GM18502 (cell line): ENCODE measurements around the gene COG4.

Experiments
- ATAC-seq: cut with Tn5 transposase; IDR thresholded peaks from one replicate; pipeline ENCODE4 v1.9.1; 2021; ENCODE audit warnings: mild to moderate bottlenecking; ENCODE audit not compliant: unreplicated experiment, poor library complexity

The COG4 gene

DNA sequence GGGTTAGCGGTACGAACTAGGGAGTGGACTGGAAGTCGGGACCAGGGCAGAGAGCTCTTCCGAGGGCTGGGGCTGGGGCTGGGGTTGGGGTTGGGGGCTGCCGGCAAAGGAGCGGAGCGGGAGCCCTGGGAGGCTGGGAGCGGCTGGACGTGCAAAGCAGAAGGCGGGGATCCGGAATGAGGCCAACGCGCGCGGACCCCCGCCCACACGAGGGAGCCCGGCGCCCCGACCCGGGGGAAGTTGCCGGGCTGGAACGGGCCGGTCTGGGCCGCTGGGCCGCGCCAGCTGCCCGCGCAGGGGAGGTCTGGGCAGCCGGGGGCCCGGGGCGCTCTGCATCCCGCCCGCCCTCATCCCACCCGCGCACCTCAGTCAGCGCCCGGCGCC is 84.8 kb downstream of the COG4 start:
- no peak for ATAC-seq

GRCh38 chr16:70437582-70438557 is 85.5 kb downstream of the COG4 start:
- ATAC-seq = no peak

DNA sequence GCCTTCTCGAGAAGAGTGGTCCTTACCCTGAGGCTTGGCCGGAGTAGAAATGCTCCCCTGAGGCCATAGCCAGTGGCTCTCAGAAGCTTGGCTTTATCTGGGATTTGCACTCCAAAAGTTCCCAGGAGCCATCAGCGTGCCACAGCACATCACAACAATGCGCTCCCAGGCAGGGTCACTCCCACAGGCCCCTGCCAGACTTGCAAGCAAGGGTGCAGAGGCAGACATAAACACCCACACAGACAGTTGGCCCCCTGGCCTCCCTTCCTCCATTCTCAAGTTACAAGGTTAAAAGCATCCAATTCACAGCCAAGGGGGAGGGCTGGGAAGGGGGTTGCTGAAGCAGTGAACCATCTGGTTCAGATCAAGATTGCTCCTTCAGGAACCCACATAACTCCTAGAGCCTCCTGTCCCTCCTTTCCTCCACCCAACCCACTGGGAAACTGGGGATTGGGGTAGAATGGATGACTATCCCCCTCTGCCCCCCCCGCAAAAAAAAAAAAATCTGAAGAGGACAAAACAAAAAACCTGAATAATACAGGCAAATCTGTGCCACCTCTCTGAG is 86.3 kb downstream of the COG4 start:
- no peak for ATAC-seq

DNA sequence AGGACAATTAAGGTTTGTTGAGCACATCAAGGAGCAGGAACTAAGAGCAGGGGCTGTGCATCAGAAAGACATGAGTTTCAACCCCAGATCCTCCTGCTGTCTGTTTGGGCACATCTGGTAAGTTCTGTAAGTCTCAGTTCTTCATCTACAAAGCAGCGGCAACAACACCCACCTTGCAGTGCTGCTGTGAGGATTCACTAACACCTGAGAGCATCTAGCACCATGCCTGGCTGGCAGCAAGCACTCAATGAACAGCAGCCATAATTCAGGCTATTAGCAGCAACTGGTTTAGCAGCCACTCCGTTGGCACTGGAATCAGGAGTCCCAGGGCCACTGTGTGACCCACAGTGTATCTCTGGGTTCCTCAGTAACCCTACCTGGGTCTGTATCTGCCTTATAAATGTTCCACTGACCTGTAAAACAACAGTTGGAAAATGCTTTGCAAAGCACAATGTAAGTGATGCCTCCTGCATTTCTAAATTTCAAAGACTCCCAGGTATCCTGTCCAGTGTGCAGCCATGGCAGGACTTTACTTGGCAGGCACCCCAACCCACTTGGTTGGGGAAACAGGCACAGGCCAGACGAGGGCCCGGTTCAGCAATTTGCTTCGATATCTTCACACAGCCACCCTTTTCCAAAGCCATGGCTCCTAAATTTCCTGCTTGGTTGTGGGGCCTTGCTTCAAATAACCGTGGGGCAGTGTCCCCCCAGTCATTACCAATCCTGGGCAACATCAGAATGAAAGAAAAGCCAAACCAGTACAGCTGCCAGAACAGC is 88.7 kb downstream of the COG4 start:
- ATAC-seq = no peak

DNA sequence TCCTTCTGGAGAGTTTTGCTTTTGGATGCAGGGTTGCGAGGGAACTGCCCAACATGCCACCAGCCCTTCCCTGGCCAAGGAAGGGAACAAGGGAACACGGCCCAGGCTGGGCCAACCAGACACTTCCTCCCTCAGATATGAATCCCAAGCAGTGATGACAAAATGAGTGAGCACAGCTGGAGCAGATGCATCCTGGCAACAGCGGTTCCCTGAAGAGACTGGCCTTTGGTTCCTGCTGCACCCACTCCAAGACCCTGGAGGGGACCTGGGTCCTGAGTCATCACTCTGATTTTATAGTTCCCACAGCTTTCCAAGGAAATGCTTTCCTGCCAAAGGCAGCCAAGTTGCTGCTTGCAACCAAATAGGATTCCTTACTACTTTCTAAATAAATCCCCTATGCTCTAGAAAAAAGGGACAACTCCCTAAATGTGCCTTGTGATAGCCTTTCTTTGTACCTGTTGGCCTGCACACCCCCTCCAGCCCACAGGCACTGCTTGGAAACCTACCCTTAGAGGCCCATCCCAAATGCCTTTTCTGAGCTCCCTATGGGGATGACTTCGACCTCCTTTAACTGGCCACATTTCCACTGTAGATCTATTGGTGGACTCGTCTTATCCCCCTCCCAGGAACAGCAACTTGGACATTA is 89.8 kb downstream of the COG4 start:
- no peak for ATAC-seq

- no peak for ATAC-seq
Measured at GRCh38 chr16:70432723-70433457, 90.5 kb downstream of the COG4 start.

DNA sequence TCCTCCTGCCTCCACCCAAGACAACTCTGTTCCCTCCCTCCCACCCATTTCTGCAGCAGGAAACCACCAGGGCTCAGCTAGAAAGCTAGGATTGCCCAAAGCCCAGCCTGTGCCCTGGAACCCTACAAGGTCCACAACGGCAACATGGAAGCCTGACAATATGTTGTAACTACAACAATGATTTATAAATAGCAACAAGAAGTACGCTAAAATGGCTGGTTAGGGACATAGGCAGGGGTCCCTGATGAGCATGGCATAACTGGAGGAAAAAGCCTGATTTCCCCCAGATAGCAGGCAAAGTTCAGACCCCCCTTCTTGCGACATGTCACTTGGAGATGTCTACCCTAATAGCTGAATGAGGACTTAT is 91.0 kb downstream of the COG4 start:
- ATAC-seq = no peak

GRCh38 chr16:70430667-70431536 is 92.5 kb downstream of the COG4 start:
- peak; percentile 51 for ATAC-seq
